HG03354 (cell line): ENCODE measurements around the gene VSTM2A.
"Not testable (repeated sequence)": the region's sequence is repeated elsewhere in the genome, so short reads cannot be mapped to it uniquely, and the experiment has no call there.

ENCODE experiments used
- ATAC-seq: cut with Tn5 transposase; IDR thresholded peaks from one replicate; pipeline ENCODE4 v1.9.1; 2021; ENCODE audit warnings: mild to moderate bottlenecking; ENCODE audit not compliant: unreplicated experiment, poor library complexity, severe bottlenecking

Gene VSTM2A

GRCh38 chr7:54541669-54542625 lies at the start of gene VSTM2A:
TSS of gene VSTM2A (plus strand) at chr7:54542375. CDS start at chr7:54542731, 356 bp downstream.
- no peak for ATAC-seq

- ATAC-seq = not testable (repeated sequence)
These were observed 37.6 kb upstream of the VSTM2A start for GRCh38 chr7:54504531-54504930.

GRCh38 chr7:54529568-54529967 lies 12.6 kb upstream of the VSTM2A start:
- ATAC-seq = no peak

- no peak for ATAC-seq
These were observed 4.1 kb upstream of the VSTM2A start for GRCh38 chr7:54538122-54538521.

GRCh38 chr7:54543051-54543488 lies 895 bp downstream of the VSTM2A start:
- no peak for ATAC-seq

GRCh38 chr7:54544149-54544526 lies 2.0 kb downstream of the VSTM2A start:
- no peak for ATAC-seq

GRCh38 chr7:54544527-54545240 lies 2.5 kb downstream of the VSTM2A start:
- ATAC-seq = no peak

- ATAC-seq = no peak
These were observed 3.0 kb downstream of the VSTM2A start for GRCh38 chr7:54545241-54545563.

GRCh38 chr7:54546081-54546985 lies 4.2 kb downstream of the VSTM2A start:
- no peak for ATAC-seq

GRCh38 chr7:54546986-54547314 lies 4.8 kb downstream of the VSTM2A start:
- ATAC-seq = no peak

- no peak for ATAC-seq
These were observed 8.3 kb downstream of the VSTM2A start for GRCh38 chr7:54550471-54550870.

GRCh38 chr7:54556121-54556520 lies 13.9 kb downstream of the VSTM2A start:
- no peak for ATAC-seq

GRCh38 chr7:54559401-54559800 lies 17.2 kb downstream of the VSTM2A start:
- no peak for ATAC-seq

GRCh38 chr7:54560198-54560597 lies 18.0 kb downstream of the VSTM2A start:
- no peak for ATAC-seq

- ATAC-seq = no peak
These were observed 18.5 kb downstream of the VSTM2A start for GRCh38 chr7:54560723-54561122.

GRCh38 chr7:54563329-54563916 lies 21.2 kb downstream of the VSTM2A start:
- ATAC-seq = no peak

GRCh38 chr7:54565432-54565831 lies 23.3 kb downstream of the VSTM2A start:
- no peak for ATAC-seq

GRCh38 chr7:54581511-54581910 lies 39.3 kb downstream of the VSTM2A start:
- ATAC-seq = no peak

GRCh38 chr7:54591404-54592386 lies 49.5 kb downstream of the VSTM2A start:
- ATAC-seq = no peak
